SW 1271 (cell line): Measurements from ENCODE around the gene TNS3.

Experiments
- DNase-seq, 2 experiments: peaks; one replicate each; lab custom pipeline; 2025; lab: John Stamatoyannopoulos, UW

The TNS3 gene

DNA sequence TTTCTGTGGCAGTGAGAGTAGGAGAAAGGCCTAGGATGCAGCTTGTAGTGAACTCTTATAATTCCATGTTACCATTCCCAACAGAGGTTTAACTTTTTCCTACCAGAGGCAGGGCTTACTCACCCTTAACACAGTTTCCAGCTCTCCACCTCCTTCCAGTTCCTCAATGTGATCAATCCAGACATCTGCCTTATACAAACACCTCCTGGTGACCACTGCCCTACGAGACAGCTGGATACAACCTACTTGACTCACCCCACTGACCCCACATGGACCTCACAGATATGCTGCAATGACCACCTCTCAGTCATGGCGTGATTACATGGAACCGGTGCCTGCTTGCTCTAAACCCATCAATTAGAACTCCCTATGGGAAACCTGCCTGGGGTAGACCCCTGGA is 326.5 kb downstream of the TNS3 start:
- DNase-seq: no peak

DNA sequence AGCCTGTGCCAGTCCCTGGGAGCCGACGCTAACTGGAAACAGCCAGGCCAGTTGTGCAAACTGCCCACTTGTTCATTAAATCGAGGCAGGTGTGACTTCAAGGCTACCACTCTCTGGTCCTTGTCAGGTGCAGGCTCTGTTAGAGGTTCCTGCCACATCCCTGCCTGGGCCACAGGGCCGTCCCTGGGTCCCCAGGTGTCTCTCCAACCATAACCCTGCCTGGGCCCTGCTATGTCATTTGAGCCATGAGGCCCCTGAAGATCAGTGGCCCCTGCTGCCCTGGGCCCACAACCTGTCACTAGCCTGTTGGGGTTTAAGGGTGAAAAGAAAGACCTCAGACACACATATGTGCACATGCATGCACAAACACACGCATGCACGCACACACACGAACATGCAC is 326.9 kb downstream of the TNS3 start:
- DNase-seq: no peak

GRCh38 chr7:47254081-47254977 is 327.6 kb downstream of the TNS3 start:
- DNase-seq: peak in 1 of 2 experiments; percentile 56

DNA sequence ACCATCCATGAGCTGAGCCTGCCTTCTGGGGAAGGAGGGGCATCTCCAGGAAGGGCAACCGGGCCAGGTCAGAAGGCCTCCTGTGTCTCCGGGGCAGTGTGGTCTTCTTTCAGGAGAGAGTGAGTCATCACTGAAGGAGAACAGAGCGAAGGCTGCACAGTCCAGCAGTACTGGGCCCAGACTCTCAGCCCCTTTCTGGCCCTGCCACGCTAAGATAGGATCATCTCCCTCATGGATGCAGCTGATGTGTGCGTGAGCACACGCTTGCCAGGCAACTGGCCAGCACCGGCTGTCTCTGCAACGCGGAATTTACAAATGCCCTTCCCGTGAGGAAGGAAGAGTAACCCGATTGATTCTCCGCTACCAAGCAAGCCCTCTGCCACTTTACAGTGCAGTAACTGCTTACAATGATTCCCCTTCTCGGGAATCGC is 328.2 kb downstream of the TNS3 start:
- peak; percentile 4 to 14 for DNase-seq

DNA sequence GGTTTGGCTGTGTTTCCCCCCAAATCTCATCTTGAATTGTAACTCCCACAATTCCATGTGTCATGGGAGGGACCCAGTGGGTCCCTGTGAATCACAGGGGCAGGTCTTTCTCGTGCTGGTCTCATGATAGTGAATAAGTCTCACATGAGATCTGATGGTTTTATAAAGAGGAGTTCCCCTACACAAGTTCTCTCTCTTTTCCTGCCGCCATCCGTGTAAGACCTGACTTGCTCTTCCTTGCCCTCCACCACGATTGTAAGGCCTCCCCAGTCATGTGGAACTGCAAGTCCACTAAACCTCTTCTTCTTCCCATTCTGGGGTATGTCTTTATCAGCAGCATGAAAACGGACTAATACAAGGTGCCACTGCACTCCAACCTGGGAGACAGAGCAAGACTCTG is 329.2 kb downstream of the TNS3 start:
- DNase-seq: no peak

DNA sequence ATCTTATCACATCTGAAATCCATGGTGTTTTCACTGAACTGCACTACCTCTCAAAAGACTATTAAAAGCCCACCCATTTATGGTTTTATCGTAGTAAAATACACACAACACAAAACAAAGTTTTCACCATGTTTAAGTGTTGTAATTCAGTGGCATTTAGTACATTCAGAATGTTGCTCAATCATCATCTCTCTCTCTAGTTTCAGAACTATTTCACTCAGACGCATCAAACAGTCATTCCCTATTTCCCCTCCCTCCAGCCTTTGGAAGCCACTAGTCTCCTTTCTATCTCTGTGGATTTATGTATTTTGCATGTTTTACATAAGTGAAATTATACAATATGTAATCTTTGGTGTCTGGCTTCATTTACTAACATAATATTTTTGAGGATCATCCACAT is 332.6 kb downstream of the TNS3 start:
- no peak for DNase-seq

- DNase-seq: no peak
Measured at GRCh38 chr7:47248797-47249196, 333.1 kb downstream of the TNS3 start.

DNA sequence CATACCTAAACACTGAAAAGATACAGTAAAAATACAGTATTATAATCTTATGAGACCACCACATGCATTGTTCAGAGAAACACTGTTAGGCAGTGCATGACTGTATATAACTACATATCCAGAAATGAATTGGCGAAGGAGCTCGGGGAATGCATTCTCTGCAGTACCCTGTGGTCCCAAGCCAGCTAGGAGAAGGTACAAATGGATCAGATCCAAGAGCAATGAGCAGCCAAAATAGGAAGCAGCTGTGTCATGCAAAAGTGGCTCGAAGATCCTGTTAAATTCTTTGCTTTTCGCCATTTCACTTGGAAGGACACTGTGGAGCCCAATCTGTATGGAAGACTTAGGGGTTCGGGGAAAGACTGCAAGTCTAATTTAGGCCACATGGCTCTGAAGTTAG is 334.8 kb downstream of the TNS3 start:
- DNase-seq: no peak

GRCh38 chr7:47244692-47245091 is 337.2 kb downstream of the TNS3 start:
- no peak for DNase-seq

- DNase-seq: no peak
Measured at GRCh38 chr7:47241112-47242065, 340.5 kb downstream of the TNS3 start.

DNA sequence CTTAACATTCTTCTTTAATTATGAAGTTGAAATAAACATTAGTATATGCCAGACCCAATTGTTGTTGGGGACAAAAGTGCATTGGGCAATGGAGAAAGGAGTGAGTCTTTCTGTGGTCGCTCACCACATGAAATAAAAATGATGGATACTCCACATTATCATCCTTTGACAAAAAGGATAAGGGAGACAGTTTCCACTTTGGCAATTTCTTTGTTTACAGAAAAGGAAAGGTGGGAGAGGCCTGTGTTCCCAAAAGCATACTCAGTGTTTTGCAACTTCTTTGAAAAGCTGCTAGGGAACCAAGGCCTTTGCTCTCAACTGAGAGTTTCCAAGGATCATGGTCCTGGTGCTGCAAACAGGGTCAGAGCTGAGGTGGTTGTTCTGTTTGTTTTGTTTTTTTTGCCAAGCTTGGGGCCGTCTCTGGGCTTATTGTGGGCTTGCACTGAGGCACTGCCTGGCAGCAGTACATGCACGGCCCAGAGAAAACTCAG is 341.9 kb downstream of the TNS3 start:
- no peak for DNase-seq

GRCh38 chr7:47239034-47239433 is 342.9 kb downstream of the TNS3 start:
- DNase-seq: no peak

- no peak for DNase-seq
Measured at GRCh38 chr7:47236480-47237129, 345.3 kb downstream of the TNS3 start.

GRCh38 chr7:47233996-47234395 is 347.9 kb downstream of the TNS3 start:
- DNase-seq: no peak

GRCh38 chr7:47232751-47233412 is 349.0 kb downstream of the TNS3 start:
- DNase-seq: peak in 1 of 2 experiments; percentile 14

DNA sequence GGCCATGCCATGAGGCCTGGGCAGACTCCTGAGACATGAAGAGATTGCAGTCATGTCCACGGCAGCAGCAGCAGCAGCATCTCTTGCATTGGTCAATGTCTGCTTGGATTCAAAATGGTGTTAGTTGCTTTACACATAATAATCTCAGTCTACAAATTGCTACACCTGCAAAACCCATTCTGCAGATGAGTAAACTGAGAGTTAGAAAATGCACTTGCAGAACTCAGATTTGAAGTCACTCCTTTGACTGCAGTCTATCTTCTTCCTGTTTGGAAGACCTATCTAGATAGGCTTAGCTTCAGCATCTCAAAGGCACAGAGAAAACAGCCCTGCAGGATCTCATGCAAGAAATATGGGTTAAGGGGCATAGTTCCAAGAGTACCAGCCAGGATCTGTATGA is 350.3 kb downstream of the TNS3 start:
- DNase-seq: no peak

GRCh38 chr7:47231032-47231431 is 350.9 kb downstream of the TNS3 start:
- DNase-seq: no peak

- peak in 1 of 2 experiments; percentile 4 for DNase-seq
Measured at GRCh38 chr7:47228386-47229014, 353.4 kb downstream of the TNS3 start.

DNA sequence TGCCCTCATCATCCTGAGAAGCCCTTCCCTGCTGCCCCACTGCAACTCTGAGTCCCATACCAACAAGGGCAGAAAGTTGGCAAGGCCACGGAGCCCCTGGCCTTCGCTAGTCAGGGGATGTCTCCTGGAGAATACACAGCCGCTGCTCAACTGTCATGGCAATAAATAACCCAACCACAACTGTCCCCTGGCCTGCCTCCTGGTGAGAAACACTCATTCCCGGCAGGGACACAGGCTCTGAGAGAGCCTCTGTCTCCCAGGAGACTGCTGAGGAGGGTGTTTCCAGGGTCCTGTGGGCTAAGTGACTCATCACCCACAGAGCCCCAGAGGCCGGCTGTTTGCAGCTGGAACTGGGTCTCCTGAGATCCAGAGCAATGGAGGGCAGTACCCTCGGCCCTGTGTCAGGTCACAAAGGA is 354.1 kb downstream of the TNS3 start:
- DNase-seq: peak; percentile 19 to 35

GRCh38 chr7:47226696-47227095 is 355.2 kb downstream of the TNS3 start:
- no peak for DNase-seq
